GM12878 (cell line): ENCODE measurements around the gene PAF1. TPM values are rescaled to one million over a fixed set of nuclear protein-coding genes. Genes with fewer than 3 reads are reported as not detected.
A peak's percentile ranks its signal among the peaks of the same experiment; 100 is the strongest.

ENCODE experiments used
- EED ChIP-seq: sonication (generic); IDR thresholded peaks from 2 replicates; pipeline ENCODE4 v1.6.1; 2016; ENCODE audit warnings: antibody characterized with exemption, low read depth
- EP300 ChIP-seq, 2 experiments: fragments of 150-350 bp in 1 of 2; IDR thresholded peaks; 2 replicates each; pipeline ENCODE4 v1.6.1; 2011 to 2012; ENCODE audit warnings: low read depth in 2 of 2, low read length in 2 of 2, borderline replicate concordance in 1 of 2, improper control_type of control experiment in 1 of 2, inconsistent platforms in 1 of 2; ENCODE audit not compliant: control insufficient read depth in 1 of 2
- IKZF1 ChIP-seq: fragments of 450-650 bp; conservative IDR thresholded peaks from 2 replicates; pipeline ENCODE4 v1.6.1; 2017; ENCODE audit warnings: antibody characterized with exemption, mild to moderate bottlenecking
- JUNB ChIP-seq: IDR thresholded peaks from 2 replicates; pipeline ENCODE4 v1.6.1; 2016; ENCODE audit warnings: antibody characterized with exemption, mild to moderate bottlenecking
- SPI1 ChIP-seq: IDR thresholded peaks from 2 replicates; pipeline ENCODE4 v1.6.1; 2011; ENCODE audit warnings: low read depth, mild to moderate bottlenecking, low read length, moderate library complexity, borderline replicate concordance; ENCODE audit not compliant: insufficient read depth
- TCF12 ChIP-seq: IDR thresholded peaks from 2 replicates; pipeline ENCODE4 v1.6.1; 2011; ENCODE audit warnings: low read depth, mild to moderate bottlenecking, low read length
- TCF3 ChIP-seq: IDR thresholded peaks from 2 replicates; pipeline ENCODE4 v1.6.1; 2012; ENCODE audit warnings: low read depth, mild to moderate bottlenecking, low read length, borderline replicate concordance; ENCODE audit not compliant: insufficient read depth
- ZNF687 ChIP-seq: fragments of 450-650 bp; IDR thresholded peaks from 2 replicates; pipeline ENCODE4 v1.6.1; 2017; ENCODE audit warnings: mild to moderate bottlenecking, moderate library complexity
- polyA plus RNA-seq, 11 experiments: library from polyadenylated mRNA; depleted of rRNA in 4 of 11; unstranded in 6 of 11; stranded (reverse) in 5 of 11; fragments of >200 nt; fragmentation: Nextera tagmentation in 4 of 11; fragmentation: Illumina TruSeq in 1 of 11; extraction: Ambion mirVana in 4 of 11; extraction: Trizol in 1 of 11; gene quantifications; 1 replicate in 1 of 11; 2 replicates in 10 of 11; pipeline versions ENCODE4 v1.2.1 to v1.2.3, GENCODE V29; 2011 to 2016; ENCODE audit warnings: inconsistent platforms in 2 of 11, missing spikeins in 2 of 11, low read depth in 1 of 11
- total RNA-seq, 4 experiments: library from RNA; depleted of rRNA in 3 of 4; stranded (reverse); fragments of >200 nt in 3 of 4; fragmentation: Illumina TruSeq in 1 of 4; extraction: Trizol in 1 of 4; gene quantifications; 2 replicates each; pipeline versions ENCODE4 v1.2.1 to v1.2.3, GENCODE V29; 2013 to 2021
- TF ChIP-seq, protein P1 (sequence below): fragments of 450-650 bp; IDR thresholded peaks from 2 replicates; pipeline ENCODE4 v1.6.1; 2016; ENCODE audit warnings: mild to moderate bottlenecking

The PAF1 gene
- total and polyA plus RNA-seq, 10 of the 15 experiments (the other 5 are each of a cell fraction or from before 2014, with no cell fraction given), result 1.7 to 45.8 (median 39.6) TPM

GRCh38 chr19:39398297-39398864, 7.5 kb upstream of the PAF1 start (continued):
- TF ChIP-seq, protein P1, sequence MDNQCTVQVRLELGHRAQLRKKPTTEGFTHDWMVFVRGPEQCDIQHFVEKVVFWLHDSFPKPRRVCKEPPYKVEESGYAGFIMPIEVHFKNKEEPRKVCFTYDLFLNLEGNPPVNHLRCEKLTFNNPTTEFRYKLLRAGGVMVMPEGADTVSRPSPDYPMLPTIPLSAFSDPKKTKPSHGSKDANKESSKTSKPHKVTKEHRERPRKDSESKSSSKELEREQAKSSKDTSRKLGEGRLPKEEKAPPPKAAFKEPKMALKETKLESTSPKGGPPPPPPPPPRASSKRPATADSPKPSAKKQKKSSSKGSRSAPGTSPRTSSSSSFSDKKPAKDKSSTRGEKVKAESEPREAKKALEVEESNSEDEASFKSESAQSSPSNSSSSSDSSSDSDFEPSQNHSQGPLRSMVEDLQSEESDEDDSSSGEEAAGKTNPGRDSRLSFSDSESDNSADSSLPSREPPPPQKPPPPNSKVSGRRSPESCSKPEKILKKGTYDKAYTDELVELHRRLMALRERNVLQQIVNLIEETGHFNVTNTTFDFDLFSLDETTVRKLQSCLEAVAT, result no peak
- TF ChIP-seq TCF3 (0 out of 2 replicates have a peak, but pooled peaks have one; percentile 18), TCF12 (peak; percentile 70; the same call in 1 of the 2 replicates), EED (peak; percentile 73), SPI1 (peak; percentile 80), IKZF1 (peak; percentile 82), EP300 (IDR thresholded peaks at IDR 0.05; ENCODE audit: borderline replicate concordance in 1 of 2, control insufficient read depth in 1 of 2, low read depth in 2 of 2, low read length in 2 of 2) (peak in 1 of 2 experiments; percentile 42; a peak in 1 of 4 replicates), JUNB (0 out of 2 replicates have a peak, but pooled peaks have one; percentile 31), ZNF687 (0 out of 2 replicates have a peak, but pooled peaks have one; percentile 45)
- TF ChIP-seq, all 136 proteins: peak for 21
